NCI-H524 (cell line): ENCODE results near the gene PIANP.
"Not testable (repeated sequence)": the region's sequence is repeated elsewhere in the genome, so short reads cannot be mapped to it uniquely, and the experiment has no call there.

Experiments used
- DNase-seq, 2 experiments: peaks; one replicate each; lab custom pipeline; 2025; lab: John Stamatoyannopoulos, UW

PIANP gene

GRCh38 chr12:6708351-6708750 is 7.7 kb upstream of the PIANP start:
- not testable (repeated sequence) for DNase-seq

DNA sequence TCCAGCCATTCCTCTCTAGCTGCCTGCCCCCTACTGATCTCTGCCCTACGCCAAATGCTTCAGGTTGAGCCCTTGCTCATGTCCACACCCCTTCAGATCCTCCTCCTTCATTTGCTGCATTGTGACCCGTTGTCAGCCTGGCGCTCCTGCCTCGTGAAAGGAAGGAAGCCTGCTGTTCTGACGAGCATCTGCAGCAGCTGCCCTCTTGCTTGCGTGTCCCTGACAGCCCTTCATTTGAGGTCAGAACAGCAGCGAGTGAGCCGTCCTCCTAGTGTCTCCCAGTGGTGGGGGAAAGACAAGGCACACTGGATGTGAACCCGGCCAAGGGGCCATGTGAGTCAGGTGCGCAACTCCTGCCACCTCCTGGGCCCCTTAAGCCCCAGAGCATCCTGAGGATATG is 3.0 kb upstream of the PIANP start:
- peak in 1 of 2 experiments; percentile 64 for DNase-seq

- DNase-seq, result no peak
These were observed 608 bp upstream of the PIANP start for GRCh38 chr12:6701078-6701768.

GRCh38 chr12:6699989-6700645 is 498 bp downstream of the PIANP start:
- DNase-seq, result peak in 1 of 2 experiments; percentile 28

DNA sequence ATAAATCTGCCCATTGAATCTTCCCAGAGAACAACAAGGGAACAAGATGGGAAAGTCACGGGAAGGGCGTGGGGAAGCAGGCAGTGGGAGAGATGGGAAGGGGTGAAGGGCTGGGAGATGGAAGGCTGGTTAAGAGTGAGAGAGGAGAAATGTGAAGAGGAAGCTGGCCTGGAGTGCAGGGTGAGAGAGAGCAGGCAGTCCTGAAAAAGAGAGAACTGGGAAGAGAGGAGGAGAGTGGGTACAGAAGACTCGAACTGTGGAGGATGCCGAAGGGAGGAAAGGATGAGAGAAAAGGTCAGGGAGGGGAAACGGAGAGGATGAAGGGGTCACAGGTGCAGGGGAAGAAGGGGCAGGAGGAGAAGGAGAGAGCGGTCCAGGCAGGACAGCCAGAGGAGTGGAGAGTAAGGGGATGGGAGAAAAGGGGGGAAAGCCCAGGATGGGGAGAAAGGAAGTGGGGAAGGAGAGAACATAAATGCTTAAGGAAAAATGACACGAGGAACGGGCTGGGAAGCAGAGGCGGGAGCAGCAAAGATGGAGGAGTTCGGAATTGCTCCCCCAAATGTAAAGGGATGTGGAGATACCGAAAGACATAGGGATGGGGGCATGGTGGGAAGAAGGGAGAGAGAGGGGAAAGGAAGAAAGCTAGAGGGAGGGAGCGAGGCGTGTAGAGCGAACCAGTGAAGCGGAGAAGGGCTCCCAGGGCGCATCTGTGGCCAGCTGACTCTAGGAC is 1.2 kb downstream of the PIANP start:
- peak in 1 of 2 experiments; percentile 38 for DNase-seq

DNA sequence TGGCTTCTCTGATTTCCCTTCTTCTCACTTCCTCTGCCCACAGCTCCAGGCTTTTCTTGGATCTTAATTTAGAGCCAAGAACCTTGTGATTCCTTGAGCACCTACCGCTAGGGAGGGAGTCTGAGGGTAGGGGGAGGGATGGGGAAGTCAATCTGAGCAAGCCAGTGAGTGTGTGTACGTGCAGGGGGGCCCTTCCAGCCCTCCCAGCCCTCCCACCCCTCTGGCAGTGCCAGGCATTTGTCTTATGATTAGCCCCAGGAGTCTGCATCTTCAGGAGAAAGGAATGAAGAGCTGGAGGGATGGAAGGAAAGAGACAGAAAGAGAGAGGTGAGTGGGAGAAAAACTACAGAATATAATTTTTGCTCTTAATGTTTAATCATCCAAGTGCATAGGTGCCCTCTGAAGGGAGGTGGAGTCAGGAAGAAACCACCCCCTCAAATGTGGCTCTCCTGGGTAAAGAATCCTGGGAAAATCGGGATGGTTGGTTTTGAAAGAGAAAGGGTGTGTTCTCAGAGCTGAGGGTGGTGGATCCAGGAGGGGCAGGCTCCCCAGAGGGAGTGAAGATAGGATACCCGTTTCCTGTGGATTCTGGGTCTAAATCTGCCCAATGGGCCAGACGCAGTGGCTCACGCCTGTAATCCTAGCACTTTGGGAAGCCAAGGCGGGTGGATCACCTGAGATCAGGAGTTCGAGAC is 2.1 kb downstream of the PIANP start:
- DNase-seq, result no peak

GRCh38 chr12:6697584-6698351 is 2.8 kb downstream of the PIANP start:
- DNase-seq, result peak; percentile 22 to 59

DNA sequence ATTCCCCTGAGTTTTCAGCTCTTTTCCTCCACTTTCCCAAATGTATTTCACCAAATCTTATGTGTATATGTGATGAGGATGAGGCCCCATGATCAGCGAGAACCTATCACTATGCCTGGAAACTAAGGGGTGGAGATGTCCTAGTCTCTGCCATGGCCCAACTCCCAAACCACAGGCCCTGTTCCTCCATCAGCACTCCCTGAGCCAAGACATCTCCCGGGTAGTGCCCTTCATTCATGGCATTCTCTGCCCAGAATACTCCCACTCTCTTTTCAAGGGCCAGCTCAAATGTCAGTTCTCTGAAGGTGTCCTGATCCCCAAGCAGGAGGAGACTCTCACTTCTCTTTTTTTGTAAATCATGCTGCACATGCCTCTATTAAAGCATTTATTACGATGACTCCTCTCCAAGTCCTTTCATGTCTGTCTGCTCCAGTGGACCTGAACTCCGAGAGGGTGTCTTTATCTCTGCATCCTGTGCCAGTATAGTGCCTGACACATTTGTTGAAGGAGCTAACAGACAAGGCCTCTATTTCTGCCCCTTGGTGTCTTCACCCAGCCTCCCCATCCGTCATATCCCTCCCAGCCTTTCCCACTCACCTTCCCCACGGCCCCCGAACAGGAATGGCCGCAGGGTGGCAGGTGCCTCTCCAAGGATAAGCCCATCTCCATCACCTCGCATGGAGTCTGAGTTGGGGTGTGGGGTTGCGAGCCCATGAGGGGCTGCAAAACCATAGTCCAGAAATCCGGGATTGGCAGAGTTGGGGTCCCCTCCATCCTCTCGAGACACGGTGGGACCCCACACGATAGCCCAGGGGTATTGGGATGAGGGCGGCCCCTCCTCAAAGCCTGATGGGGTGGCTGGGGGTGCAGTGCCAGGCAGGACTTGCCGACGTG is 3.7 kb downstream of the PIANP start:
- no peak for DNase-seq

DNA sequence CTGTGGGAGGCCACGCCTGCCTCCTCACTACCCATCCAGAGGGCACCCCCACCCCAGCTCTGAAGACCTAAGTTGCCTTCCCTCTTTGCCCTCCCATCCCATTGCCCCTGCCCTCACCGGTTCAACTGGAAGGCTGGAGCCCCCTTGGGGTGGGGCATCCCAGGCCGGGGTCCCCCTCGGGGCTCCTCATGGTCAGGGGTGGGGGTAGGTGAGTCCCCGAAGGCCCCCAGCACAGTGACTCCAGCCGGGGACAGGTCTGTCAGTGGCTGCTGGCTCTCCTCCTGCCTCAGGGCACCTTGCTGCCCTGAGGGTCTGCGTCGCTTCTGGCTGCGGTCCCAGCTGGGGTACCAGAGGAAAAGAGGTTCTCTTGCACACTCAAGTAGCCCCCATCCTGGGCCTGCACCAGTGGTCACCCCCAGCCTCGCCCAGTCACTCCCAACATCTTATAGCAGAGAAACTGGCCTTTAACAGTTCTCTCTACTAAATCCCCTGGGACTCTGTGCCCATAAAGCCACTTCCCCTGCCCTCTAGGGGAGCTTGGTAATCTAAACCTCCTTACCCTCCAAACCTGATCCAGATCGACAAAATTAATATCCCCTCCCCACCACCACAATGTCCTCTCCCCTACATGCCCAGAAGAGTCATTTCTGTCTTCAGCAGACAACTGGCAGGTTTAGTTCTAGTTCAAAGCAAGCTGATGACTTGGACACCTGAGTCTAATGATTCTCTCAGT is 5.1 kb downstream of the PIANP start:
- no peak for DNase-seq

DNA sequence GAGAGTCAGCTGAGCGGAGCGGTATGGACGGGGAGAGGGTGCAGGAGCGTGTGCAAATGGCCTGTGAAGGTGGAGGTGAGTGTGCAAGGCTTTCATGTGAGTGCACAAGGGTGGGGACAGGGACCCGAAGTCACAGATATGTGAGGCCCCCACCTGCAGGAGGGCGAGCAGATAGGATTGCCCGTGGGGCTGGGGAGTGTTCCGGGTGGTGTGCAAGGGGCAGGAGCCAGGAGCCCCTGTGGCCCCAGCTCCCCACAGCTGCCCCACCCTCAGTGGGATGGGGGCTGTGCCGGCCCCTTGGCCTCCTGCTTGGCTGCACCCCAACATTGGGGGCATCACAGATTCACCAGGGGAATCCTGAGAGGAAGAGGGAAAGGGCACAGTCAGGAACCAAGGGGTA is 5.9 kb downstream of the PIANP start:
- no peak for DNase-seq

DNA sequence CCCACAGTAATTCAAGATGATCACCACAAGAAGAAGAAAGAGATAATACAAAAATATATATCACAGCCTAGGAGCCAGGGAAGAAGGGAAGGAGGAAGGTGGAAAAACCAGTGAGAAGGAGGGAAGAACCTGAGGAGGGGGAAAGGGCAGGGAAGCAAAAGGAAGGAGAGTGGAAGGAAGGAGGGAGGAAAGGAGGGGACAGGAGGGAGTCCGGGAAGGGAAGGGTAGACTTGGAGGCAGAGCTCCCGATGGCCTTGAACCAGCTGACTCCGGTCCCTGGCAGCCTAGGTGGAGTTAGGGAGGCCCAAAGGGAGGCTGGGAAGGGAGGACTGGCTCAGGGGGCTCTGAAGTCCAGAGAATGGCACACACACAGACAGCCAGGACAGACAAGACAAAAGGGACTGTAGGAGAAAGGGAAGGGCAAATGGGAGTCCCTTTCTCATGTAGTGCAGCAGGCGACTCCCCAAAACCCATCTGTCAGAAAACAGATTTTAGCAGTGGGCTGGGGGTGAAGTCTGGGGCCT is 6.7 kb downstream of the PIANP start:
- DNase-seq, result no peak

GRCh38 chr12:6692888-6693287 is 7.7 kb downstream of the PIANP start:
- DNase-seq, result no peak

DNA sequence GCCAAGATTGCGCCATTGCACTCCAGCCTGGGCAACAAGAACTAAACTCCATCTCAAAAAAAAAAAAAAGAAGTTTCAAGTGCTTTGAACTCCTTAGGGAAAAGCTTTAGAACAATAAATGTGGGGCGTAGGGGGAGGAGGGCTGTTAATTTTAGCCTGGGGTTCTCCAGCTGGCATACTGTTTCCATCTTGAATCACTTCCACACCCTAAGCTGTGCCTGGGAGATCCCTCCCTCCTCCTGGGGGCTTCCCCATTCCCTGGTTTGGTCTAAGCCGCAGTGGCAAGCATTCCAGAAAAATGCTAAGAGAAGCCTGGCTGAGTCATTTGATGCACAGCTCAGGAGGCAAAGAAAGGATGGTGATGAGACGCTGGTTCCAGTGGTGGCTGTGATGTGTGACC is 9.1 kb downstream of the PIANP start:
- no peak for DNase-seq

GRCh38 chr12:6688999-6689882 is 11.4 kb downstream of the PIANP start, which contains the start of gene ZNF384:
TSS of gene ZNF384 (minus strand) at chr12:6689375. CDS start at chr12:6679520, 9,855 bp downstream.
- peak; percentile 99 for DNase-seq

GRCh38 chr12:6688543-6688998 is 12.0 kb downstream of the PIANP start:
- DNase-seq, result peak in 1 of 2 experiments; percentile 84

DNA sequence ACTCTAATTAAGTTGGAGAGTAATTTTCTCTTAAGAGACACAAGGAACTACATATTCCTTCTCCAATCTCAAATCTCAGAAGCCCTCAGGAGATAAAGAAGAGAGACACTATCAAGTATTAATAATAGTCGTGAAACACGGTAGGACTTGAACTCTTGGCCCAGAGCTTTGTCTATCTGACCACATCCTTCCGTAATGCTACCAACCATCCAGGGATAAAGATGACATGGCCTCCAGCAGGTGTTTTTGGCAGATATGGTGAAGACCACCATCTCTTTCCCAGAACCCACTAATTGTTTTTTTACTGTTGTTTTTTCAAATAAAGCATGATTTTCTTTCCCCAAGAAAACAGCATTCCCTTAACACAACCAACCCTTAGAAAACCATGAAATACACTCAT is 14.8 kb downstream of the PIANP start:
- no peak for DNase-seq

- peak in 1 of 2 experiments; percentile 51 for DNase-seq
These were observed 16.0 kb downstream of the PIANP start for GRCh38 chr12:6684609-6685008.

DNA sequence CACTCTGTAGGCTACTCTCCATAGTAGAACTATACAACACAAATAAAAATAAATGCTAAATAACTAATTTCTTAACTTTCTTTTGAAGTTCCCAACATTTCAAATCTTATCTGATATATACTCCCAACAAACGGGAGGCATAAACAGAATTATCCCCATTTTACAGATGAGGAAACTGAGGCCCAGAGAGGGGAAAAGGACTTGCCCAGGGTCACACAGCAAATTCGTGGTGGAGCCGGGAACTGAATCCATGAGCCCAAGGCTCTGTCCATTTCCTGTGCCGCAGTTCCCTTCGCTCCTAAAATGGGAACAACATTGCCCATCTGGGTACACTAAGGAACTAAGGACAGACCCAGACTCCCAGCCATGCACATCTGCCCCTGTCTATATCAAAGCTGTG is 23.7 kb downstream of the PIANP start:
- DNase-seq, result no peak
